Activated CD8-positive, alpha-beta memory T cell treated with anti-CD3 and anti-CD28 coated beads, Interleukin-2, amount 50 U/mL, for 4 hours (primary cell): ENCODE data around the gene IQCM.
"Not testable (repeated sequence)": the region's sequence is repeated elsewhere in the genome, so short reads cannot be mapped to it uniquely, and the experiment has no call there.

Experiments
- DNase-seq: peaks from one replicate; pipeline ENCODE4 v3.0.0-alpha.2; 2020

IQCM gene

DNA sequence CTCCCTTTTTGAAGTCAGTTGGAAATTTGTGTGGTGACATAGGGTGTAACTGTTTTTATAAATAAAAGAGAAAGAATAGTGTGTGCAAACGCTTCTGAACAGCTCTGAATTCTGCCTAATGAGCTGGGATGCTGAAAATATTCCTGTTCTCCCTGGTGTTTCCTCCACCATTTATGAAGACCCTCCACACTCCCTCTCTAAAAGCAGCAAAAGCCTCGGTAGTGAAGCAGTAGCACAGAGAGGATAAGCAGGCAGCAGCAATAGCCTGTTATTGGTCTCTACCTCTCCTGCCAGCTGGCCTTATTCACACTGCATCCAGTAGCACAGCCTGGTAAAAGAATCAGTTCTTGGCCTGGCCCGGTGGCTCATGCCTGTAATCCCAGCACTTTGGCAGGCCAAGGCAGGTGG, 406.1 kb downstream of the IQCM start:
- DNase-seq: no peak

DNA sequence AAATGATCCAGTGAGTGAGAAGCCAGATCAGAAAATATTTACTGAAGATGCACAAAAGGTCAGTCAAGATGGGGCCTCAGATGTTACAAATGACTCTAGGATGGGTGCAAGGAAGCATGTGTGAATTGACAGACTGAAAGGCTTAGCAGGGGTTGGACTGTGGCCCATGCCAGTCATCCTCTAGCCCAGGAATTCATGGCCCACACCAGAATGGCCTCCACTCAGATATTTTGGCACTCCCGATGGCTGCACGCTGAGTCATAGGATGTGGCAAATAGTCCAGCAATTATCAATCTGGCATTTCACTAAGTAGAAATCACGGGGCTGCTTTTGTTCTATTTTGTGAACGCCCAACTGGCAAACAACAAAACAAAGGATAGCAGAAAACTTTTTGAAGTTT, 406.5 kb downstream of the IQCM start:
- DNase-seq: no peak

DNA sequence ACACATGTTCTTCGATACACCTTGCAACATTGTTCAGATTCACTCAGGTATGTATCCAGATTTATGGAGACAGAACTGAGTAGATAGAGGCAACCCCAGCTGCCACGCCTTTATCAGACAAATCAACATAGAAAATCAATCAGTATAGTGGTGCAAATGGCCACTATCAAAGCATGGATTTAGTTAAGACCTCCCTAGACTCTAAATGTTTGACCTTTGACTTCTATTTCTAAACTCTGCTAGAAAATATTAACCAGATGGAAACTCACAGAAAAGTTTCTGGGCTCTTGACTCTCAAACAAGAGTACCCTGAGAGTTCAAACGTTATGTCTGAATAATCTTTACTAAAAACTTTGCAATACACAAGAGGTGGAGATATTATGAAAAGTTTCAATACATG, 411.5 kb downstream of the IQCM start:
- DNase-seq: no peak

DNA sequence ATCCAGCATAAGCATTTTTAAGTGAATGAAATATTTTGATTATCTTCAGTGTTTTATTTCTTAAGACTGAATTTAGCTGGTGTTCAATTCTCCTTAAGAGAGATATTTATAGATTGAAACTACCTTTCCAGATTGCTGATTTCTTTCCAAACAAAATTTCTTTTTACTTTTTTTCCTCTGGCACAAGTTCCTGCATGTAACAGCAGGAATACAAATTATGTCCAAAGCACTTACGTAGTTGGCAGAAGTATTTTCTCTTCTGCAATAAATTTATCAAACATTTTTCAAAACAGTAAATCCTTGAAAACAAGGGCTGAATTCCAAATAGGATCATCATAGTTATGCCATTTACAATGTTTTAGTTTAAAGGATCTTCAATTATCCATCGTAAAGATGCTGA, 412.6 kb downstream of the IQCM start:
- no peak for DNase-seq

DNA sequence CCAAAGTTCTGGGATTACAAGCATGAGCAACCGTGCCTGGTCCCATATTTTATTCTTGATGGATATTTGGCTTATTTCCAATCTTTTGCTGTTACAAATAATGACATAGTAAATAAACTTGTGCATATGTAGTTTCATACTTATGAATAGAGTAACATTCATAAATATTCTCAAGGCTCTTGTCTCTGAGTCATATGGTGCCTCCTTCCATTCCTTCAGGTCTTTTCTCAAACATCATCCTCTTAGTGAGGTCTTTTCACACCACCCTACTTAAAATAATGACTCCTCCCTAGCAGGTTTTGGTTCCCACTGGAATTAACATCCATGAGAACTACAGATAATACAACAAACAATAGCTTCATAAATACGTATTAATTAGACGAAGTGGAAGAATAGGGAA, 416.6 kb downstream of the IQCM start:
- DNase-seq: no peak

DNA sequence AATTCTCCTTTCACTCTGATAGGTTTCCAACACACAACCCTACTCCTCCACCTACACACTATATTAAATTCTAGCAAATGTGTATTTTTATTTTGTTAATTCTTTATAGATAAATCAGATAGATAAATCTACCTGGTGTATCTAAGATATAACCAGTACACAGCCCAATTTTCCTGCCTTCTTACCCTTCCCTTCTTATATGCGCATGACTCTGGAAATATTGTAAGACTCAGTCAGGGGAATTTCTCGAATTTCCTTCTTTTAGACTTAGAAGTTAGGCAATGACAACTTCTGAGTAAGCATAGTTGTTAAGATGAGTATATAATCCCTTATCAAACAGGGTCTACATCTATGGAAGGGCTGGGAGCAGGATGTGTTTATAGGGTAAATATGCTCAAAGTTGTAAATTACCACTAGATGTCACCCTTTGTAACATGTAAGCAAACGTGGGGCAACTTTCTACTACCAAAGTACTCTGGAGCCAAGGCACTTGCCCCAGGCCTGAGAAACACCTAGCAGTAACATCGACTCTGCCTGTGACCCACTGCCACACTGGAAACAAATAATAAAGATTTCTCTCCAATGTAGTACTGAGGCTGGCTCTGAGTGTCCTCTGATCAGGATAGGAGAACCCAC, 444.7 kb downstream of the IQCM start:
- no peak for DNase-seq

DNA sequence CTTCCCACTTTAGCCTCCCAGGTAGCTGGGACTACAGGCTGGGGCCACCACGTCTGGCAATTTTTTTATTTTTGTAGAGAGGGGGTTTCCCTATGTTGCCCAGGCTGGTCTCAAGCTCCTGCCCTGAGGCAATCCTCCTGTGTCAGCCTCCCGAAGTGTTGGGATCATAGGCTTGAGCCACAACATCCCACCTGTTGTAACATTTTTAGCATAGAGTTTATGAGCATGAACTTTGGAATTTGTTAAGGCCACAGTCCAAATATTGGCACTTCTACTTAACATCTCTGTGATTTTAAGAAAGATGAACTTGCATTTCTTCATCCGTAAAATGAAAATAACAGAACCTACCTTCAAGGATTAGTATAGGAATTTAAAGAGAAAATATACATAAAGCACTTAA, 445.6 kb downstream of the IQCM start:
- DNase-seq: no peak

DNA sequence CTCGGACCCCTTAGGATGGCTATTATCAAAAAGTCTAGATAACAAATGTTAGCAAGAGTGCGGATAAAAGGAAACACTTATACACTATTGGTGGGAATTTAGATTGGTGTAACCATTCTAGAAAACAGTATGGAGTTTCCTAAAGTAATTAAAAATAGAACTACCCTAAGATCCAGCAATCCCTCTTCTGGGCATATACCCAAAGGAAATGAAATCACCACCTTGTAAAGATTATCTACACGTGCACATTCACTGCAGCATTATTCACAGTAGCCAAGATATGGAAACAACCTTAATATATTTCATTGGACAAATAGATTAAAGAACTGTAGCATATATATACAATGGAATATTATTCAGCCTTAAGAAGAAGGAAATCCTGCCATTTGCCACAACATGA, 462.4 kb downstream of the IQCM start:
- DNase-seq: no peak

DNA sequence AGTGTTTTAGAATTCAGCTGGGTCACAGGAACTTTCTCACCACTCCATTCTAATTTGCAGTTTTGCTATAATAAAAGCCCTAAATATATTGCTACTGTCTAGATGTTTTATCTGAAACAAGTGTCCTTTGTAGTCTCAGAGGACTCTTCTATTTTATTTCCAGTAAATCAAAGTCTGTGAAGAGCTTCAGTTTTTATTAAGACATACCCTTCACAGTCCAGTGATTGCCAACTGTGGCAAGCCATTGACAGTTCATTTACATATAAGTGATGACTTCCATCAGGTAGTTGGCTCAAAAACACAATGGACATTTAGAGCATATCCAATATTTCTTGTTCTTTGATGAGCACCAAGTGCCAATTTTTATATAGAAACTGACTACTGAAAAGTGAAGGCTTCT, 466.1 kb downstream of the IQCM start:
- DNase-seq: no peak

DNA sequence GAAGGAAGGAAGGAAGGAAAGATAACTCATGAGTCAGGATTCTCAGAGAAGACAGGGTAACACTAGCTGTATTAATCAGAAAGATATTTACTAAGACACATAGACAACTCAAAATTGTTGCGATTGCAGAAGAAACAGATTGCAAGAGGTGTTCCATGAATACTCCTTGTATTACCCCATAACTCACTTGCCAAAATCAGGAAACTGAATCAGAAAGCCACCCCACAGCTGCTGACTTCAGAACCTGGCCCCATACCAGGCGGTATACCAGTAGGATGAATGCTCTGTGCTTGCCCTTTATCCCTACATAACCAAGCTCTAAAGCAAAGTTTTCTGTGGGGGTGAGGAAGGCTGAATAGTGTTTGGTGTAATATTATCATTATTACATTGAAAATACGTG, 468.5 kb downstream of the IQCM start:
- no peak for DNase-seq

DNA sequence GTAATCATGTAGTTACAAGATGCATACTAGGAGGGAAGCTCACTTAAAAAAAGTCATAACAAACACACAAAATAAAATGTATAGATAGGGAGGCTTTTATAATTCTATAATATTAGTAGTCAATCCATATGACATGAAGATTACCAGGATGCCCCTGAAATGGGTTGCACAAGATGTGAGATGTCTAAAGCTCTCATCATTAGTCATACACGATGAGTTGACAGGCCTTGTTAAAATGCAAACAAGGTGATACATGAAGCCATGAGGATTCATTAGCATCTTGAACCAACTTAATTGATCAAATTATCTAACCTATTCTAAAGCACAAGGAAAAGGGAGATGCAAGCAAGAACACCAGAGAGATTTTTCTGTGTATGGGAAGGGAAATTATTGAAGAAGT, 470.2 kb downstream of the IQCM start:
- no peak for DNase-seq

DNA sequence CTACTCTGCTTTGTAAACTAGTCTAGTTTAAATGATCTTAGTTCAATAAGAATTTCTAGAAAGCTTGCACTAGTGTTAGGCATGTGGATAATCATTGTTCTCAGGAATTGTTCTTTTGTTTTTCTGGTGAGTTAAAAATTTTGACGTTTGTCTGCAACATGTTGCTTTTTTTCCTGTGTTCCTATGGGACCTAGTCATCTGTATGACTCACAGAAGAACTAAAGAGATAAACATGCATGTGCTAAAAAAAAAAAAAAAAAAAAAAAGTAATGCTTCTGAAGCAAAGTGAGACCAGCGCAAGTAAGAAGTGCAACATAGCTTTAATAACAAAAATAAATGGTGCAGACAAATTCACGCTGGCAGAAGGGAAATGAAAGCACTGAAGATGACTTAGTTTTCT, 471.2 kb downstream of the IQCM start:
- no peak for DNase-seq

DNA sequence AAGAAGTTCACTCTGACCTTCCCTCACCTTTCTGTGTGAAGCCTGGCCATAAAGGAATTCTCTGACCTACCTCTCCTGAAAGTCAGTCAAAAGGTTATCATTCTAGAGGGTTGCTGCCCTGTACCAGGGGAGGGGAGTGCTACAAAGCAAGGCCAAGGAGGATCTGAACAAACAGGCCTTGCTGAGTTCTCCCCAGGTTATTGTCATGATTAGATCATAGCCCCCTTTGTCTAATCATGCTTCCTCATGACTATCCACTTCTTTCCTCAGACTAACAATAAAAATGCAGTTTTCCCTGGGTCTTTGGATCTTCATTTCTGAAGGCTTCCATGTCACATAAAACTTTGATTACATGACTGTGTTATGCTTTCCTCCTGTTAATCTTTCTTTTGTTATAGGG, 472.0 kb downstream of the IQCM start:
- no peak for DNase-seq

DNA sequence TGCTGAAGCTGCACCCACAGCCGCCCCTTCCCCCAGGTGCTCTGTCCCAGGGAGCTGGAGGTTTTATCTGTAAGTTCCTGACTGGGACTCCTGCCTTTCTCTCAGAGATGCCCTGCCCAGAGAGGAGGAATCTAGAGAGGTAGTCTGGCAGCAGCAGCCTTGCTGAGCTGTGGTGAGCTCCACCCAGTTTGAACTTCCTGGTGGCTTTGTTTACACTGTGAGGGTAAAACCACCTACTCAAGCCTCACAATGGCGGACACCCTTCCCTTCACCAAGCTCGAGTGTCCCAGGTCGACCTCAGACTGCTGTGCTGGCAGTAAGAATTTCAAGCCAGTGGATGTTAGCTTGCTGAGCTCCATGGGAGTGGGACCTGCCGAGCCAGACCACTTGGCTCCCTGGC, 474.5 kb downstream of the IQCM start:
- not testable (repeated sequence) for DNase-seq

DNA sequence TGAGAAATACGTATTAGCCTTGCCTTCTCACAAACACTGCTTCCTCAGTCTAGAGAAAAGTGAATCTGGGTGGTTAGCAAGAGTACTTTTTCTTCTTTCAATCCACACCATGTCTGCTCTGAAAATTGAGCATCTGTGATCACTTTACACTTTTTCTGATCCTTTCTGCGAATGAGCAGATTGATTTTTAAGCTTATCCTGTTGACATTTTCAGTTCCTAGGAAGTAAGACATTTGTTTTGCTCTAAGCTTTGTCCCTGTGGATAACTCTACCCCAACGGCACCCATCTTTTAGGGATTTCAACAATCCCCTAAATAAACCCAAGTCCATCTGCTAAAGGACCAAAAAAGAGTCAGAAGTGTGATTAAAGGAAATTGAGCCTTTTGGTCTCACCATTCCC, 487.5 kb downstream of the IQCM start:
- DNase-seq: no peak

DNA sequence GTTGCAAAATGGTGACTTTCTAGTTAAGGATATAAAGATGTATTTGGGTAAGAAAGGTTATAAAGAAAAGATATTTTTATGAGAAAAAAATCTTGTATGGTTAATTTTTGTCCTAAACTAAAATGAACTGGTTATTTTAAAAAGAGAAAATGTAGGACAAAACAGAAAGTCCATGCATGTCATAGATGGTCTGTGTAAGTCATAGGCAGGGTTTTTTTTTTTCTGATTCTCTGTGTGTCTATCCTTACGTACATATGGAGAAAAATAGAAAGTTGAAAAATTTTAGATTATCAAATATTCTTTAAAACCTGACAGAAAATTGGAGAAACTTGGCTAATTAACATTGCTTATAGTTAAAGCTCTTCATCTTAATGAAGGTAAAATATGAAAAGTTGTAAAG, 493.4 kb downstream of the IQCM start:
- DNase-seq: no peak

DNA sequence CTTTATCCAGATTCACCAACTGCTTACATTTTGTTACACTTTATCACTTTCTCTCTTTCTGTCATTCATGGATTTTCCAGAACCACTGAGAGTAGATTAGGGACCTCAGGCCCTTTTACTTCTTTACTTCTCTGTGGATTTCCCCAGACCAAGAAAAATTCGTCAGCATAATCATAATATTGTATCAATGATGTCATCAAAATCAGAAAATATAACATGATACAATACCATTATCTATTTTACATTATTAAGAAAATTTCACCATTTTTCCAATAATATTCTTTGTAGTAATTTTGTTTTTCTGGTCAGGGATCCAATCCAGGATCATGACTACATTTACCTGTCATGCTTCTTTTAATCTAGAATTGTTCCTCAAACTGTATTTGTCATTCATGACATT, 494.2 kb downstream of the IQCM start:
- no peak for DNase-seq

DNA sequence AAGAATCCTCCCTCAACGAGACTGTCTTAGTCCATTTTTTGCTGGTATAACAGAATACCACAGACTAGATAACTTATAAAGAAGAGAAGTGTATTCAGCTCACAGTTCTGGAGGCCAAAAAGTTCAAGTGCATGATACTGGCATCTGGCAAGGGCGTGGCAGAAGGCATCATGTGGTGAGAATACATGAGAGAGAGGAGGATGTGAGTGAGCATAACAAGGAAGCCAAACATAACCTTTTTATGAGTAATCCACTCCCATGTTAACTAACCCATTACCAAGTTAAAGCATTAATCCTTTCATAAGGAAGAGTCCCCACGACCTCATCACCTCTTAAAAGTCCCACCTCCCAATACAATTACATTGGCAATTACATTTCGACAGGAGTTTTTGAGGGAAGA, 504.6 kb downstream of the IQCM start:
- no peak for DNase-seq

DNA sequence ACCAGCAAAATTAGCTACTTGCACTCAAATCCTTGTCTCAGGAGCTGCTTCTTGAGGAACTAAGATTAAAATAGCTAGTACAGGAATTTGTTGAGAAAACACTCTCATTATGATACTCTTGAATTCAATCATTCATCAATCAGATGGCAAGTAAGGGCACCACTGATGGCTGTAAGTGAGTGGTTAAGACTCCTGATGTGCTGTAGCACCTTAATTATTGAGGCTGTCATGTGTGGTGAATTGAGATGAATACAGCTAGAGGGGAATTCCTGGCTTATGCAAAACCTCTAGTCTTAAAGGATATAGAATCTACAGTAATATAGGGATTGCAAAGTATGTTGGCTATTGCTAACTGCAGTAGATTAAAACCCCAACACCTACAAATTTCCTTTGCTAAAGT, 509.1 kb downstream of the IQCM start:
- DNase-seq: no peak
